Measurements from ENCODE around the gene HTT.

HTT gene

DNA sequence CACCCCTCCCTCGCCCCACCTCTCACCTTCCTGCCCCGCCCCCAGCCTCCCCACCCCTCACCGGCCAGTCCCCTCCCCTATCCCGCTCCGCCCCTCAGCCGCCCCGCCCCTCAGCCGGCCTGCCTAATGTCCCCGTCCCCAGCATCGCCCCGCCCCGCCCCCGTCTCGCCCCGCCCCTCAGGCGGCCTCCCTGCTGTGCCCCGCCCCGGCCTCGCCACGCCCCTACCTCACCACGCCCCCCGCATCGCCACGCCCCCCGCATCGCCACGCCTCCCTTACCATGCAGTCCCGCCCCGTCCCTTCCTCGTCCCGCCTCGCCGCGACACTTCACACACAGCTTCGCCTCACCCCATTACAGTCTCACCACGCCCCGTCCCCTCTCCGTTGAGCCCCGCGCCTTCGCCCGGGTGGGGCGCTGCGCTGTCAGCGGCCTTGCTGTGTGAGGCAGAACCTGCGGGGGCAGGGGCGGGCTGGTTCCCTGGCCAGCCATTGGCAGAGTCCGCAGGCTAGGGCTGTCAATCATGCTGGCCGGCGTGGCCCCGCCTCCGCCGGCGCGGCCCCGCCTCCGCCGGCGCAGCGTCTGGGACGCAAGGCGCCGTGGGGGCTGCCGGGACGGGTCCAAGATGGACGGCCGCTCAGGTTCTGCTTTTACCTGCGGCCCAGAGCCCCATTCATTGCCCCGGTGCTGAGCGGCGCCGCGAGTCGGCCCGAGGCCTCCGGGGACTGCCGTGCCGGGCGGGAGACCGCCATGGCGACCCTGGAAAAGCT is at the start of gene HTT, which contains the start of gene HTT-AS:
HTT (plus strand) TSS at position 604 of the 768 bp plus-strand sequence; CDS start at position 749, 145 bp downstream.
HTT-AS (minus strand) TSS at position 461 of the 768 bp plus-strand sequence.
- DNase-seq = peak; percentile 97 to 98 (median 97)

DNA sequence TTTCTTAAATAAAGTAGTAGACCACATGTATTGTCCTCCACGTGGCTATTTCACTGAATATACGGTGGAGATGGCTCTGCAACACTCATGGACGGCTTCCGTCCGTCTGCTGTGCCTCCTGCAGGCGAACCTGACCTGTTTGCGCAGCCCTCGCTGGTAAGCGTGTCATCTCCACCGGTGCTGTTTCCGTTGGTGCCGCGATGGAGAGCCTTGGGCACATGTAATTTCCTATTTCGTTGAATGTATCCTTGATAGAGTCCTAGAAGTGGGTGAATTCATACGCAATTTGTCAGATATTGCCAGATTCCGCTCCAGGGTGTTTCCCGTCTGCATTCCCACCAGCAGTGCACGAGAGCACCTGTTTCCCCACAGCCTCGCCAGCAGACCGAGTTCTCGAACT is 48.6 kb upstream of the HTT start:
- DNase-seq = no peak

DNA sequence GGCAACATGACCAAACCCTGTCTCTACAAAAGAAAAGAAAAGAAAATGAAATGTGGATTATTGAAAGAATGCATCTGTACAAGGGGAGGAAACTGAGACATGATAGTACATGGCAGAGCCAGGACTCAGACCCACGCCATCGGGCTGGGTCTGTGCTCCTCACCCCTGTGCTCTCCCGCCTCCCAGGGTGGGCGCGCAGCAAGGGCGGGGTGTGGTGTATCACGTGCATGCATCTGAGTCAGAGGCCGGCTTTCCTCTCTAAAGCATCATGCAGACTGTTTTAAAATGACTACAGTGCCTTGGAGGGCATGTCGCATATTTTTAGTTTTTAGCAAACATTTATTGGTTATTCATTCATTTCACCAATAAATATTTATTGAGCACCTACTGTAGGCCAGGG is 47.9 kb upstream of the HTT start:
- no peak for DNase-seq

DNA sequence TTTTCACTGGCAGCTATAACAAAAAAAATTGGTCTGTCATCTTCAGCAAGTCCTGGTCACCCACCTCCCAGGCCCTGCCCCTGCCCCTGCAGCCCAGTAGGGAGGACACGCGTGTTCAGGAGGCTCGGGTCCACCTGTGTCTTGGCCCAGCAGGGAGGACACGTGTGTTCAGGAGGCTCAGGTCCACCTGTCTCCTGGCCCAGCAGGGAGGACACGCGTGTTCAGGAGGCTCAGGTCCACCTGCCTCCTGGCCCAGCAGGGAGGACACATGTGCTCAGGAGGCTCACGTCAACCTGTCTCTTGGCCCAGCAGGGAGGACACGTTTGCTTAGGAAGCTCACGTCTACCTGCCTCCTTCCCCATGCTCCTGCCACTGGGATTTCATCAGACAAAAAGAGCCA is 45.0 kb upstream of the HTT start:
- DNase-seq = no peak

DNA sequence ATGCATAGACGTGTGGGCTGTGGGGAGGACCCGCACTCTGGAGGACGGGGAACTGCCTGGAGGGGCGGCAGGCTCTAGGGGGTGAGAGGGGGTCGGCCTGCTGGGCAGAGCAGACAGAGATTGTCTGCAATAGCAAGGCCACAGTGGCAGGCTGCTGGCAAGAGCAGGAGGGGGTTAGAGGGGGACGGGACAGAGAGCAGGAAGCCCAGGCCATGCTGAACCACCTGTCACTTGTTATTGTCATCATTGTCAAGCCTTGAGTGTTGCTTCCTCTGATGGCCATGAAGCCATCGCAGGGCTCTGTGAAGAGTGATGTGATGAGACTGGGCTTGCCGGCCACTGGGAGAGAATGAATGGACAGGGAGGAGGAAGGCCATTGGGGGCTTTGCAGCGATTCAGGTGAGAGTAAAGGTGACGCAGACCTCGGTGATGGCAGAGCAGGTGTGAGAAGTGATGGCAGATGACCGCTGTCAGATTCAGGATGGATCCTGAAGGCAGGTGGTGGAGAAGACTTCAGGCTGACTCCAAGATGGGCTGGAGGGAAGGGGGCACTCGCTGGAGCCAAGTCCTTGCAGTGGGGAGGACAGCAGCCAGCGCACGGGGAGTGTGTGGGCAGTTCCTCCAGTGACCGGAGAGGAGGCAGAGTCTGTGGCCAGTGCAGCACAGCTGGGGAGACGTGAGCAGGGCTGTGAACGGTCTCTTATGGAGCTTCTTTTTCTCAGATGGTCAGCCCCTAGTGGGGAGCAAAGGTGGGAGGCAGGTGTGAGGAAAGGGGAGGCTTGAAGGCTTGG is 43.7 kb upstream of the HTT start:
- no peak for DNase-seq

DNA sequence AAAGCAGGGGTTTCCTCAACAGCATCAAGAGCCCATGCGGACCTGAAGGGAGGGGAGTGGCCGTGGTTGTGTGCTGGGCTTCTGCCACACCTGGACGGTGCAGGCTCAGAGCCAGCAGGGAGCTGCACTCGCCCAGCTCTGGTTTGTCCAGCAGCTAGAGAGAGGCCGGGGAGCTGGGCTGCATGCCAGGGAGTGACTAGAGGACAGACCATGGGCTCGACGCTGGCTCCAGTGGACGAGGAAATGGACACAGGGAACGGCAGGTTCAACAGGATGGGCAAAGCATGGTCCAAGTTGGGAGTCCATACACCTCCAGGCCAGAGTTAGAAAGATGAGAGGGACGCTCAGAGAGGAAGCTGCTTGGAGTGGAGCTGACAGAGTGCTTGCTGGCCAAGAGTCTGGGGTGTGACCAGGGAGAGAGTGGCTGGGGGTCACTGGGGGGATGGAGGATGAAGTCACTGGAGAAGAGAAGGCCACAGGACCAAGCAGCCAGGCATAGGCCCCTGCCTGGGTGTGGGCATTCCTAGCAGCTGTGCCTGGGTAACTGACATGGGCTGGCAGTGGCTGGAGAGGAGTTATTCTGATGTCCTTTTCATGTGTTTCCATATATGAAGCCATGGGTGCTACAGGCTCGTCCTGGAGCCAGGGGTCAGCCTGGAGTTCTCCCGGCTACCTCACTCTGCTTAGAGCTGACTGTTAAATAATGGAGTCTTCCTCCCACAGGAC is 43.0 kb upstream of the HTT start:
- no peak for DNase-seq

DNA sequence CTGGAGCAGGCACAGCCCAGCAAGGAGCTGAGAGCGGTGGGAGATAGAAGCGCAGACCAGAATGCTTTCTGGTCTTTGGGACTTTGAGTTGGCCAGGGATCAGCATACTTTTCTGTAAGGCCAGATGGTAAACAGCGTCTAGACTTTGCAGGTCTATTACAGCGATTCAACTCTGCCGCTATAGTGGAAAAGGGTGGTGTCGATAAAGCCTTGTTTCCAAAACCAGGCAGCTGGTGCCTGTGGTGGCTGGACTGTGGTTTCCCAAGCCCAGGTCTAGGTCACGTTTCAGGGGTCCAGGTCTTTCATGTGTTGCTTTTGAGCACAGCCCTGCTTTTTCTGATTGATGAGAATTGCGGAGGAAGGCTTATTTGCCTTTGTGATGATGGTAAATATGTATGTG is 40.2 kb upstream of the HTT start:
- no peak for DNase-seq

DNA sequence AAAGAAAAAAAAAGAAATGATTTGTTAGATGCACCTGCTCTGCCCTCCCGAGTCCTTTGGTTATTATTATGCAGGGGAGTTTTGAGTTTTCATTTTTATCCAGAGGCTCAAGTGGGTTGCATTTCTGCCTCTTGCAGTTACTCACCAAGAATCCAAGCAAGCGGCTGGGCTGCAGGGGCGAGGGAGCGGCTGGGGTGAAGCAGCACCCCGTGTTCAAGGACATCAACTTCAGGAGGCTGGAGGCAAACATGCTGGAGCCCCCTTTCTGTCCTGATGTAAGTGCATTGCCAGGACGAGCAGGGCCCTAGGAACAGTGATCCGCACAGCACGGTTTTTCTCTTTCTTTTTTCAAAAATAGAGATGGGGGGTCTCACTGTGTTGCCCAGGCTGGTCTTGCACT is 39.2 kb upstream of the HTT start:
- no peak for DNase-seq

DNA sequence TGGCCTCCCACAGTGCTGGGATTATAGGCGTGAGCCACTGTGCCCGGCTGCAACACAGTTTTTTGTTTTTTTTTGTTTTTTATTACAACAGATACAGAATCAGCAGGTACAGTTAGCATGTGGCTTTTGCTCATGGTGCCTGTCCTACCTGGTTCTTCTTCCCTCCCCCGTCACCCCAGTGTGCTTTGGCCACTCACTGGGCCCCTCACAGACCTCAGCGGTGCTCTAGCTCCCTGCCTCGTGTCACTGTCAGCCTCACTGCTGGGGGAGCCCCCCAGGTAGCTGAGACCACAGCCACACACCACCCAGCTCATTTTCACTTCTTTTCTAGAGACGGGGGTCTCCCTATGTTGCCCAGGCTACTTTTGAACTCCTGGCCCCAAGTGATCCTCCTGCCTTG is 38.8 kb upstream of the HTT start:
- no peak for DNase-seq

DNA sequence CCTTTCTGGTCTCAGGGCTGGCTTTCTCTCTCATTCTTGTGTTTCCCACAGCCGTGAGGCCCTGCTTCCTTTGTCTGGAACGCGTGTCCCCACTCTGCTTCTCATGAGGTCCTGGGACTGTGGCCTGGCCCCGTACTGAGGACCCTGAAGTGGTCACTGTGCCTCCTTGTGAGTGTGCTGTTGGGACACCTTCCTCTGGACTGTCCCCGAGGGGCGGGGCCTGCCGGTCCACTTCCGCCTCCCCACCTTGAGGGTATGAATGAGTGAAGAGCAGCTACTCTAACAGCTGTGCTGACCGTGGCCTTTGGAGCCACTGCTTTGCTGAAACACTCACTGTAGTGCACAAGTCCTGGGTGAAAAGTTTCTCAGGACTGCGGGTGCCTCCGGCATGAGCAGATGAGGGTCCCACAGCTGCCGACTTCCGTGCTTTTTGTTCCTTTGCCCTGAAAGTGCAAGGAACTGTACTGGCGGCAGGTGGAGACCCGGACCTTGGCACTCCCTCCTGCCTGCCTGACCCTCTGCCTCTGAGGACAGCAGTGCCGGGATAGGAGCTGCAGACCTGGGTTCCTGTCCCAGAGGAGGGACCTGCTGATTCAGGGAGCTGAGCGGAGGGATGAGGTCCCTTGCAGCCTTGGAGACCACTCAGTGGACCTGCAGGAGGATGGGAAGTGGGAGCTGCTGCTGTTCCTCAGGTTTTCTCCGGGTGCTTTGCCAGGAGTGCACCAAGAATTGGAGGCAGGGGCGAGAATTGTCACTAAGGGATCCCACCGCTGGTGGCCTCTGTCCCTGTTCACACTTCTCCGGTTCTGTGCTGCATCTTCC is 38.1 kb upstream of the HTT start:
- no peak for DNase-seq

DNA sequence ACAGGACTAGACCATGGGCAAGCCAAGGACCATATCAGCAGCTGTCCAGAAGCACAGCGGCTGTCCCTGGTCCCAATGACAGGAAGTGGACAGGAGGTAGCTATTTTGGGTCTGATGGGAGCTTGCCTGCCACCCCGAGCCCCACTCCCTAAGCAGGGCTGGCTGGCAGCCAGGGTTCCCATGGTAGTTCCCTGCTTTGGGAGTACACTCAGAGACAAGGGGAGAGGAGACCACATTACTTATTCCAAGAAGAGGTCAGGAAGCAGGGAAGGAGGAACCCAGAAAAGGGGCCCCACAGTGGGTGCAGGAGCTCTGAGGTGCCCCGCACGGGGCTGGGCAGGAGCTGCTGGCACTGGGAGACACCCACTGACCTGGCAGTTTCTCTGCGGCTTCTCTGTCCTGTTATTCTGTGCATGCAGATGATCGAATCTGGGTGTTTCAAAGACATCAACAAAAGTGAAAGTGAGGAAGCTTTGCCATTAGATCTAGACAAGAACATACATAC is 36.5 kb upstream of the HTT start:
- DNase-seq = peak; percentile 23 to 45 (median 39)

DNA sequence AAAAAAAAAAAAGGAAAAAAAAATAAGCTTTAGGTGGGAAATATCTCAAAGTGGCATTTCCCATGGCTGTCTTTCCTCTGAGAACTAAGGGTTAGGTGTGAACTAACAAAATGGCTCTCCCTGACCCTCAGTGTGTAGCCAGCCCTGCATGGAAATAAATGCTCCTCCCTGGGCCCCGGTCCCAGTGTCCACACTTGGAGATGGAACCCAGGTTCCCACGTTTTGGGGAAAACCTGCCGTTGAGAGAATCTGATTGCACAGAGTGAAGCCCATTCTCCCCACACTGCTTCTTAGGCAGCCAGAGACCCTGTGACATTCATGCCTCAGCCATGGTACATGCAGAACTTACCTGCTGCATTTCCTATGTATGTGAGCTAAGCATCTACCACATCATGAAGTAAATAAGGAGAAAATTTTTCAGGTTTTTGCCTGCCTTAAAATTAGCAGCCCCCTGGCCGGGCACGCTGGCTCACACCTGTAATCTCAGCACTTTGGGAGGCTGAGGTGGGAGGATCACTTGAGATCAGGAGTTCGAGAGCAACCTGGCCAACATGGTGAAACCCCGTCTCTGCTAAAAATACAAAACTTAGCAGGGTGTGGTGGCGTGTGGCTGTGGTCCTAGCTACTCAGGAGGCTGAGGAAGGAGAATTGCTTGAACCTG is 34.6 kb upstream of the HTT start:
- DNase-seq = no peak

DNA sequence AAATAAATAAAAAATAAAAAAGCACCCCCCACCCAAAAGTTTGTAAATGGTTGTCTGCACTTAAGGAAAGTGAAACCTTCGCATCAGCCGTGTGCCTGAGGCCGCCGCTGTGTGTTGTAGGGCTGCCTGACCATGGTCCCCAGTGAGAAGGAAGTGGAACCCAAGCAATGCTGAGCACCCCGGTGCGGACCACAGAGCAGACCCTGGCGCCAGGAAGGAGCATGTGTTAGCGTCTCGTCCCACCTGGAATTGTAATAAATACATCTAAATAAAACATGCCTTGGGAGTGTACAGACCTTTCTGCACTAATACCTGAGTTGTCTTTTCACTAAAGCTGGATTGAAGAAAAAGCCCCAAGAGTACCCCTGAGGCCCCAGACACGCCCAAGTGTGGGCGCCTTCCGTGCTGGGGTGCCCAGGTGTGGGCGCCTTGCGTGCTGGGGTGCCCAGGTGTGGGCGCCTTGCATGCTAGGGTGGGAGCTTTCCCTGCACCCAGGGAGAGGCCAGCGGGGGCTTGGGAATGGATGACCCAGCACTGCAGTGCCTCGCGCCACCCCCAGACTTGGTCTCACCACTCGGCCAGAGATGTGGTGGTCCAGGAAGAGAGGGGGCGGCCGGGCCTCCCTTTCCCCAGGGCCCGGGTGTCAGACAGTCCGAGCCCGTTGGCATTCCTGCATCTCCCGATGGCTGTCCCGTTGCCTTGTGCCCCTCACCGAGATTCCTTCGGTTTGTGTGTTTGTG is 33.9 kb upstream of the HTT start:
- peak in 2 of 3 donors; percentile 11 to 30 for DNase-seq

DNA sequence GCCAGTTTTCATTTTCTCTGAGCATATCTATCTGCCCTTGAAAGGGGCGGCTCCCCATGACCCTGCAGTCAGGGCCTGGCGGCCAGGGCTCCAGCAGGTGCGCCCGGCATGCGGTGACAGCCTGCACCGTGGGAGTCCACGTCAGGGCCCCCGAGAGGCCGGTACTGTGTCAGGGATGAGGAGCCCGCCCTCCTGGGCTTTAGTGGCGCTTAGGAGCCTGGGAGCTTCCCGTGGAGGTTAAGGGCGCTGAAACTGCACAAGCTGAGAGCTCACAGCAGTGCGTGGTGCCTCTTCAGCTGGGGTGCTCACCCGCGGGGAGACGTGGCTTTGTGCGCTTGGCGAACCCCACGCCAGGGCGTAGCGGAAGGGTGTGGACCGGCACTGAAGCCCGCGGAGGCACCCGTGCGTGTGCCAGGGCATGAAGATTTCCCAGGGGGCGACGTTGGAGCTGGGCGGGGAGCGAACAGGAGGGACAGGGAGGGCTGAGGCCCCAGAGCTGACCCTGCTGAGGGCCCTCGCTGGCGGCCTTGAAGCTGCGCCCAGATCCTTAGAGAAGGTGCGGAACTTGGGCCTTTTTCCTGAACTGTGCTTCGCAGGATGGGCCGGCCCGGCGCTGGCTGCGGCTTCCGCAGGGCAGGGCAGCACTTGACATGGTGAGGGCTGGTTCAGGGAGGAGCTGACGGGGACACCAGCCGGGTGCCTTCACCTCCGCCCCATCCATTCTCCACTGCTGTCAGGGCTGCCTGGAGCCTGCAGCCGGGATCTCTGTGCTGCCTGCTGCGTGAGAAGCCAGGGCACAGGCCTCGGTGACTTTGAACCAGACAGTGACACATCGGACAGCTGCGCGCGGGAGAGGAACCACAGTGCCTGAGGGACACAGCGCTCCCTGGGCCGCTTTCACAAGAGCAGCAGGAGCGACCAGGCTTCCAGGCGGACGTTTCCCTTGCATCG is 33.0 kb upstream of the HTT start:
- DNase-seq = peak; percentile 84 to 89 (median 86)

DNA sequence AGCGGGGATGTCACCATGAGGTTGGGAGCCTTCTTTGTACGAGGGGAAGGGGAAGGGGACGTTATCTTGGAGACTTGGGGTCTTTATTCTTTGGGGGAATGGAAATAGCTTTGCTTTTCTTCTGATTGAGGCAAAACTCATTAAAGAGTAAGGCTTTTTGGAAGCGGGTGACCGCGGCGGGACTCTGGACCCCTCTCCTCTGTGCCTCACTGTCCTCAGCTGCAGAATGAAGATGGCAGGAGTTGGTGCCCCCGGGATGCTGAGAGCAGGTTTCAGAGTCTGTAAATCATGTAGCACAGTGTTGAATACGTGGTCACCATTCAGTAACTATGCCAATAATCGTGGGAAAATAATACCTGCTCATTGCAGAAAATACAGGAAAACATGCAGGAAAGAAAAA is 32.3 kb upstream of the HTT start:
- no peak for DNase-seq

DNA sequence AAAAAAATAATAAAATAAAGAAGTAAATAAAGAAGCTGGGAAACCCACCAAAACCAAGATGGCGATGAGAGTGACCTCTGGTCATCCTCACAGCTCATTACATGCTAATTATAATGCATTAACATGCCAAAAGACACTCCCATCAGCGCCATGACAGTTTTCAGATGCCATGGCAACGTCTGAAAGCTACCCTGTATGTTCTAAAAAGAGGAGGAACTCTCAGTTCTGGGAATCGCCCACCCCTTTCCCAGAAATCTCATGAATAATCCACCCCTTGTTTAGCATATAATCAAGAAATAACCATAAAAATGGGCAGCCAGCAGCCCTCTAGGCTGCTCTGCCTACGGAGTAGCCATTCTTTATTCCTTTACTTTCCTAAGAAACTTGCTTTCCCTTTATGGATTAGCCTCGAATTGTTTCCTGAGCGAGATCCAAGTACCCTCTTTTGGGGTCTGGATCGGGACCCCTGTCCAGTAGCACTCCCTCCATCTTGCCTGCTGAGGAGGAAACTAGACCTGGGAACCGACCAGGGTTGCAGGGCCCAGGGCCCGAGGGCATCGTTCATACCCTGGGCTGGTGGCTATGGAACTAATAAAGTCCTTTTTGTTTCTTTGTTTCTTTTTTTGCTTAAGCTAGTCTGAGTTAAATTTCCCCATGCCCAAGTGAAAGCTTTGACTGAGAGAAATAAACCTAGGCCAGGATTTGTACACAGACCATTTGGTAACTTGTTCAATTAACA is 31.0 kb upstream of the HTT start:
- peak; percentile 25 to 62 (median 58) for DNase-seq

DNA sequence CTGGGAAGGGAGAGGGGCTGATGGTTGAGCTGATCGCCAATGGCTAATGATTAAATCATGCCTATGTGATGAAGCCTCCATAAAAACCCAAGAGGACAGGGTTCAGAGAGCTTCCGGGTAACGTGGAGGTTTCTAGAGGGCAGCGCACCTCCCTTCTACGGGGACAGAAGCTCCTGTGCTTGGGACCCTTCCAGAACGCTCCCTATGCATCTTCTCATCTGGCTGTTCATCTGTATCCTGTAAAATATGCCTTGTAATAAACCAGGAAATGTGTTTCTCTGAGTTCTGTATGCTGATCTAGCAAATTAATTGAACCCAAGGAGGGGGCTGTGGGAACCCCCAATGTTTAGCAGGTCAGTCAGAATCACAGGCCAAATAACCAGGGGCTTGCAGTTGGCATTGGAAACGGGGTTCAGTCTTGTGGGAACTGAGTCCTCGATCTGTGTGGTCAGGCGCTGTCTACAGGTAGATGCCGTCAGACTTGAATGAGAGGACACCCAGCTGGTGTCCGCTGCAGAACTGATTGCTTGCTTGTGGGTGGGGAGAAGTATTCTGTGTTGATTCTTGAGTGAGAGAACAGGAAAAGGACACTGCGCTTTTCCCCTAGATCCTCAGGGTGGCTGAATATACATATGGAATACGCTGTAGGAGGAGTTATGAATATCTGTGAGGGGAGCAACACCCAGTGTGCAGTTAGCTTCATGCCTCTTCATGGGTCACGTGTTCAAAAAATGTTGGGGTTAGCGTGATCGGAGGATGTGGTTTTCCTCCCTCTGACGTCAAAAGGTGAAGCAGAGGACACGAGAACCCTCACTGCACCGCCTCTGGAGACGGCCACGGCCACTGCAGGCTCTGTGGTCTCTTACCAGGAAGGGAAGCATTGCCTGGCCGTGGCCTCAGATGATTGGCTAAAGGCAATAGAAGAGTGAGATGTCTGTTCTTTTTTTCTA is 29.3 kb upstream of the HTT start:
- peak; percentile 68 to 91 (median 86) for DNase-seq

DNA sequence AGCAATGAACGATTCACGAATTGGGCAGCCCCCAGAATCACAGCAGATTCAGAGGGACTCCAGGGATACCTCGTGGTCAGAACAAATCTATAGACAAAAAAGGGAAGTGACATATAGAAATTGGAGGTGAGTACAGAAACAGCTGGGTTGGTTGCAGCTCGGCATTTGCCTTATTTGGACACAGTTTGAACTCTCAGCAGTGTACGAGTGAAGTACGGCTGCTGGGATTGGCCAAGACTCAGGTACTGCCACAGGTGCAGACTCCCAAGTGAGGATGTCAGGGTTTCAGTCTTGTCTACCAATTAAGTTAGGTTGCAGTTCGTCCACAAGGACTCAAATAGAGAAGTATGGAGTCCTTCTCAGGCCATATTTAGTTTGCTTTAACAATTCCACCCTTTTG is 28.3 kb upstream of the HTT start:
- DNase-seq = peak in 1 of 3 donors; percentile 13
